Measurements from ENCODE around the gene NANOS1. TPM values are rescaled to one million over a fixed set of nuclear protein-coding genes. Genes with fewer than 3 reads are reported as not detected.

NANOS1 gene
- polyA plus RNA-seq (ENCODE audit: insufficient read length in 4 of 4): 1 to 10 TPM; 3.4 to 4.7 (median 3.8) TPM

- no peak for DNase-seq (ENCODE audit: low read depth in 4 of 4, low spot score in 3 of 4)
Measured at GRCh38 chr10:119029613-119030420, at the start of gene NANOS1. Gene NANOS1 (plus strand): TSS chr10:119029714. CDS start chr10:119029802, 88 bp downstream.

- DNase-seq (ENCODE audit: low read depth in 4 of 4, low spot score in 3 of 4): no peak
Measured at GRCh38 chr10:118980135-118980865, 49.2 kb upstream of the NANOS1 start.

- DNase-seq (ENCODE audit: low read depth in 4 of 4, low spot score in 3 of 4): no peak
Measured at GRCh38 chr10:118980870-118981269, 48.6 kb upstream of the NANOS1 start.

- DNase-seq (ENCODE audit: low read depth in 4 of 4, low spot score in 3 of 4): no peak
Measured at GRCh38 chr10:118981946-118982345, 47.6 kb upstream of the NANOS1 start.

- DNase-seq (ENCODE audit: low read depth in 4 of 4, low spot score in 3 of 4): no peak
Measured at GRCh38 chr10:118982366-118982765, 47.1 kb upstream of the NANOS1 start.

- no peak for DNase-seq (ENCODE audit: low read depth in 4 of 4, low spot score in 3 of 4)
Measured at GRCh38 chr10:118983263-118983662, 46.3 kb upstream of the NANOS1 start.

- DNase-seq (ENCODE audit: low read depth in 4 of 4, low spot score in 3 of 4): no peak
Measured at GRCh38 chr10:118985576-118985975, 43.9 kb upstream of the NANOS1 start.

GRCh38 chr10:118986815-118987790 lies 42.4 kb upstream of the NANOS1 start:
- DNase-seq (ENCODE audit: low read depth in 4 of 4, low spot score in 3 of 4): no peak

- no peak for DNase-seq (ENCODE audit: low read depth in 4 of 4, low spot score in 3 of 4)
Measured at GRCh38 chr10:118990326-118990725, 39.2 kb upstream of the NANOS1 start.

GRCh38 chr10:118992496-118992895 lies 37.0 kb upstream of the NANOS1 start:
- no peak for DNase-seq (ENCODE audit: low read depth in 4 of 4, low spot score in 3 of 4)

GRCh38 chr10:118993214-118993613 lies 36.3 kb upstream of the NANOS1 start:
- DNase-seq (ENCODE audit: low read depth in 4 of 4, low spot score in 3 of 4): no peak

- DNase-seq (ENCODE audit: low read depth in 4 of 4, low spot score in 3 of 4): no peak
Measured at GRCh38 chr10:118994321-118994720, 35.2 kb upstream of the NANOS1 start.

GRCh38 chr10:118995739-118996138 lies 33.8 kb upstream of the NANOS1 start:
- DNase-seq (ENCODE audit: low read depth in 4 of 4, low spot score in 3 of 4): no peak

GRCh38 chr10:118997379-118997778 lies 32.1 kb upstream of the NANOS1 start:
- DNase-seq (ENCODE audit: low read depth in 4 of 4, low spot score in 3 of 4): no peak

- DNase-seq (ENCODE audit: low read depth in 4 of 4, low spot score in 3 of 4): no peak
Measured at GRCh38 chr10:118998183-118998582, 31.3 kb upstream of the NANOS1 start.

- DNase-seq (ENCODE audit: low read depth in 4 of 4, low spot score in 3 of 4): no peak
Measured at GRCh38 chr10:119001717-119002500, 27.6 kb upstream of the NANOS1 start.

GRCh38 chr10:119003572-119004289 lies 25.8 kb upstream of the NANOS1 start:
- no peak for DNase-seq (ENCODE audit: low read depth in 4 of 4, low spot score in 3 of 4)

- DNase-seq (ENCODE audit: low read depth in 4 of 4, low spot score in 3 of 4): no peak
Measured at GRCh38 chr10:119005362-119006043, 24.0 kb upstream of the NANOS1 start.
